ENCODE measurements around the gene DOCK2. TPM values are rescaled to one million over a fixed set of nuclear protein-coding genes. Genes with fewer than 3 reads are reported as not detected.

The DOCK2 gene
- total RNA-seq, 4 donors from 2014 or later: 2.0 to 17.4 (median 7.5) TPM

- DNase-seq: no peak
- Histone ChIP-seq H3K9me3 (no peaks in the 10 kb centered on the region), H3K4me3 (no peak overlapping the region), H3K27ac (no peak overlapping the region), H3K27me3 (no peaks in the 10 kb centered on the region), H3K36me3 (no peaks in the 10 kb centered on the region), H3K4me1 (no peaks in the 10 kb centered on the region)
- intact Hi-C loops (cut with DNase I; ENCODE audit: low total_unique reads): no loop called here
- no peak for TF ChIP-seq CTCF (IDR thresholded peaks at IDR 0.05)
Measured at GRCh38 chr5:170076211-170076610, 439.1 kb downstream of the DOCK2 start.

DNA sequence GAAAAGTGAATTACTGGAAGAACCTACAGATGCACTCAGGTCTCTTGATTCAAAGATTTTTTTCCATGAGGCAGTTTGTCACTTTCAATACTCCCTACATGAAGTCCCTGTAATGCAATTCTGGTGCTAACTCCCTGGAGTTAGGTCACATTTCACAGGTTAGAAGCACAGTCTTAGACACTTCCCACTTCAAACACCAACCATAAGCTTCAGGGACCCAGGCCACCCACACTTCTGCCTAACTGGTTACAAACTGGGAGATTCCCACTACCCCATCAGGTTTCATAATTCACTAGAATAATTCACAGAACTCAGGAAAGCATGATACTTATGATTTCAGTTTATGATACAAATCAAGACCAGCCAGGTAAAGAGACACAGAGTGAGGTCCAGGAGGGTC, 439.7 kb downstream of the DOCK2 start:
- no peak for DNase-seq

GRCh38 chr5:170077526-170077925, 440.5 kb downstream of the DOCK2 start:
- intact Hi-C loops (cut with DNase I; ENCODE audit: low total_unique reads): no loop called here
- Histone ChIP-seq H3K27me3 (no peaks in the 10 kb centered on the region), H3K9me3 (no peaks in the 10 kb centered on the region), H3K4me3 (no peak overlapping the region), H3K4me1 (no peaks in the 10 kb centered on the region), H3K27ac (no peak overlapping the region), H3K36me3 (no peaks in the 10 kb centered on the region)
- no peak for DNase-seq
- no peak for TF ChIP-seq CTCF (IDR thresholded peaks at IDR 0.05)
- TF ChIP-seq POLR2A (IDR thresholded peaks at IDR 0.05): no peak

More for the DNA sequence above, 439.7 kb downstream of the DOCK2 start:
- TF ChIP-seq POLR2A (IDR thresholded peaks at IDR 0.05): no peak
- TF ChIP-seq CTCF (IDR thresholded peaks at IDR 0.05): no peak
- Histone ChIP-seq H3K4me3 (no peak overlapping the region), H3K27me3 (no peaks in the 10 kb centered on the region), H3K36me3 (no peaks in the 10 kb centered on the region), H3K27ac (no peak overlapping the region), H3K9me3 (no peaks in the 10 kb centered on the region), H3K4me1 (no peaks in the 10 kb centered on the region)
- intact Hi-C loops (cut with DNase I; ENCODE audit: low total_unique reads): no loop called here

GRCh38 chr5:170078458-170078857, 441.4 kb downstream of the DOCK2 start:
- intact Hi-C loops (cut with DNase I; ENCODE audit: low total_unique reads): no loop called here
- Histone ChIP-seq H3K36me3 (no peaks in the 10 kb centered on the region), H3K27ac (no peak overlapping the region), H3K4me1 (no peaks in the 10 kb centered on the region), H3K9me3 (no peaks in the 10 kb centered on the region), H3K27me3 (no peaks in the 10 kb centered on the region), H3K4me3 (no peak overlapping the region)
- DNase-seq: no peak
- TF ChIP-seq POLR2A (IDR thresholded peaks at IDR 0.05): no peak
- no peak for TF ChIP-seq CTCF (IDR thresholded peaks at IDR 0.05)

DNA sequence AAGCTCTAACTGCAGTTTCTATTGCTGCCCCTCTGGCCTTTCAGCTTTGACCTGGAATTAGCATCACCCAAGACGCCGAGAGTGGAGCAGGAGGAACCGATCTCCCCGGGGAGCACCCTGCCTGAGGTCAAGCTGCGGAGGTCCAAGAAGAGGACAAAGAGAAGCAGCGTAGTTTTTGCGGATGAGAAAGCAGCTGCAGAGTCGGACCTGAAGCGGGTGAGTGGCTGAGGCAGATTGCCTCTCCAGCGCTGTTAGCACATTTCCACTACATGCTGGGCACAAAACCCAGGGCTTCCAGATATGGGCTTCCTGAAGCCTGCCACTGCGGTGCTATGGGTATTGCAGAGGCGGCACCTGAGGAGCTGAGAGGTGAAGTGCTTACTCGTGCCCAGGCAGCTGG, 441.9 kb downstream of the DOCK2 start:
- H3K27me3 ChIP-seq: no peaks in the 10 kb centered on the region
- H3K27ac ChIP-seq: no peak overlapping the region
- no peak for TF ChIP-seq POLR2A (IDR thresholded peaks at IDR 0.05)
- TF ChIP-seq CTCF (IDR thresholded peaks at IDR 0.05): no peak
- H3K9me3 ChIP-seq: no peaks in the 10 kb centered on the region
- no peak overlapping the region for H3K4me3 ChIP-seq
- H3K4me1 ChIP-seq: no peaks in the 10 kb centered on the region
- no peak for DNase-seq
- H3K36me3 ChIP-seq: no peaks in the 10 kb centered on the region
- intact Hi-C loops (cut with DNase I; ENCODE audit: low total_unique reads): no loop called here

All from uterus (tissue), 4 donors.